Measurements from ENCODE around the gene STK10.

DNA sequence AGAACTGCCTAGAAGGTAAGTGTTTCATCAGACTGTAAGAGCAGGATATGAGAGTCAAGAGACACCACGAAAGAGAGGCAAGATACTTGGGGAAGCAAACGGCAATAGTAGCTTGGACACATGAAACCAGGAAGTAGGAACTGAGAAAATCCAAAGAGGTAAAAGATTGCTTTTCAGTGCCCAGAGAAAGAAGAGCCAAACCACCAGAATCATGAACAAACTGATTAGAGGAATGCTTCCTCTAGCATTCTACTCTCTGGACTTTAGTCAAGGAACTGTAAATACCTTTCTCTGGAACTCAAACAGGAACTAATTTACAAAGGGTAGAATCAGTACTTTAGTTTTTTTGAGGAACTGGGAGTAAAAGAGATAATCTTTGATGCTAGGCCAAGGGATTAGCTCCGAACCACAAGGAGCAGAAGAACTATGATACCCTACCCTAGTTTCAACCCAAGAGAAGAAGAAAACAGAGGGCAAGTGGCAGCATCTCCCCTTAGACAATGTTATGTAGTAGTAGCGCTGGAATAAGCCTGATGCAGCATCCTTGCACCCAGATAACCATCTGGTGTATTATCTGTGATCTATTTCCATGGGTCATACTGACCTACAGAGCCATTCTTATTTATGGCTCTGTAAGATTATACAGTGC, 47.2 kb upstream of the STK10 start:
- TF ChIP-seq, protein P1, sequence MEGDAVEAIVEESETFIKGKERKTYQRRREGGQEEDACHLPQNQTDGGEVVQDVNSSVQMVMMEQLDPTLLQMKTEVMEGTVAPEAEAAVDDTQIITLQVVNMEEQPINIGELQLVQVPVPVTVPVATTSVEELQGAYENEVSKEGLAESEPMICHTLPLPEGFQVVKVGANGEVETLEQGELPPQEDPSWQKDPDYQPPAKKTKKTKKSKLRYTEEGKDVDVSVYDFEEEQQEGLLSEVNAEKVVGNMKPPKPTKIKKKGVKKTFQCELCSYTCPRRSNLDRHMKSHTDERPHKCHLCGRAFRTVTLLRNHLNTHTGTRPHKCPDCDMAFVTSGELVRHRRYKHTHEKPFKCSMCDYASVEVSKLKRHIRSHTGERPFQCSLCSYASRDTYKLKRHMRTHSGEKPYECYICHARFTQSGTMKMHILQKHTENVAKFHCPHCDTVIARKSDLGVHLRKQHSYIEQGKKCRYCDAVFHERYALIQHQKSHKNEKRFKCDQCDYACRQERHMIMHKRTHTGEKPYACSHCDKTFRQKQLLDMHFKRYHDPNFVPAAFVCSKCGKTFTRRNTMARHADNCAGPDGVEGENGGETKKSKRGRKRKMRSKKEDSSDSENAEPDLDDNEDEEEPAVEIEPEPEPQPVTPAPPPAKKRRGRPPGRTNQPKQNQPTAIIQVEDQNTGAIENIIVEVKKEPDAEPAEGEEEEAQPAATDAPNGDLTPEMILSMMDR (IDR thresholded peaks at IDR 0.05): no peak
- TF ChIP-seq POLR2AphosphoS5 (IDR thresholded peaks at IDR 0.05) (no peak), EP300 (IDR thresholded peaks at IDR 0.05) (no peak), POLR2A (IDR thresholded peaks at IDR 0.05) (no peak)
